ENCODE results near the gene B4GALNT1. TPM values are rescaled to one million over a fixed set of nuclear protein-coding genes. Genes with fewer than 3 reads are reported as not detected.

Gene B4GALNT1
- total and polyA plus RNA-seq, 2 of the 13 experiments (the other 11 are each of a cell fraction or from before 2014, with no cell fraction given), result 4.5 to 5.4 TPM

DNA sequence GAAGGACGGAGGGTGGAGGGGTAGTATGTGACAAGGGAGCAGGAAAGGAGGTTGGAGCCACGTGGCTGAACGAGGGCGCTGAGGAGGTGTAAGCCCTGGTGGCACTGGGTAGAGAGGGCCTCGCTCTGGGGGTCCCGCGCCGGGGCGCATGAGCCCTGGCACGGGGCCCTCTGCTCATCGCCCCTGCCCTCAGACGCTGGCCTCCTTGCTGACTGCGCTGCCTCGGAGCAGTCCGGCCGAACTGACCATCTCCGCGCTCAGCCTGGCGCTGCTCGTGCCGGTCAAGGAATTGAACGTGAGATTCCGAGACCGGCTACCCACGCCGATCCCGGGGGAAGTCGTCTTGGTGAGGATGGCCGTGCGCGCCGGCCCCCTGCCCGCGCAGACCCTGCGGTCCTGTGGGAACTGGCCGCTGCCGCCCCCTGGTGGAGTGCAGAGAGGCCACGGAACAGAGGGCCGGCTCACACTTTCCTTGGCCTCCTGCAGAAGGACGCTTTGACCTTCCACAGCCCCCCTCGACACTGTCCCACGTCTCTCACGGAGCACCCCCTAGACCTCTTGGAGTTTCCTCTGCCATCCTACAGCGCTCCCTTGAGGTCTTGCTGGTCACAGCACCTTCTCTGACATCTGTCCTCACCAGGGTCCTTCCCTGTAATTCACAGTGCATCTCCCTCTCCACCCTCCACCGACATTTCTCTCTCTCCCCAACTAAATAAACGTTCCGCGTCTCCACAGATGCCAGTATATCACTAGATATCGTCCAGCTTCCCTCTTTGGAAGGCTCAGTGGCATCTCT is 11.3 kb downstream of the B4GALNT1 start (continued):
- TF ChIP-seq, protein P1, sequence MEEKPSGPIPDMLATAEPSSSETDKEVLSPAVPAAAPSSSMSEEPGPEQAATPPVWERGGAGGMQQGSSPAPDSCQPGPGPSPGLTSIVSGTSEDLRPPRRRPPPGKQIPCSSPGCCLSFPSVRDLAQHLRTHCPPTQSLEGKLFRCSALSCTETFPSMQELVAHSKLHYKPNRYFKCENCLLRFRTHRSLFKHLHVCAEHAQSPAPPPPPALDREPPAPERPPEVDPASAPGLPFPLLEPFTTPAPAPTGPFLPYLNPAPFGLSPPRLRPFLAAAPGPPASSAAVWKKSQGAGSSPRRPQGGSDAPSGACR (CRISPR knock-in tag; IDR thresholded peaks at IDR 0.05), result no peak
- TF ChIP-seq NR1H2 (CRISPR knock-in tag; IDR thresholded peaks at IDR 0.05; ENCODE audit: borderline replicate concordance, low read depth), result no peak
- 0 out of 2 replicates have a peak, but pooled peaks have one; percentile 45 for TF ChIP-seq ZNF556 (CRISPR knock-in tag; IDR thresholded peaks at IDR 0.05; ENCODE audit: borderline replicate concordance)
- TF ChIP-seq ZNF749 (CRISPR knock-in tag; IDR thresholded peaks at IDR 0.05; ENCODE audit: borderline replicate concordance), result peak; percentile 51; the same call in 1 of the 2 replicates
- TF ChIP-seq ZNF614 (CRISPR knock-in tag; IDR thresholded peaks at IDR 0.05; ENCODE audit: borderline replicate concordance), result peak; percentile 49; the same call in 1 of the 2 replicates
- TF ChIP-seq, protein P2, sequence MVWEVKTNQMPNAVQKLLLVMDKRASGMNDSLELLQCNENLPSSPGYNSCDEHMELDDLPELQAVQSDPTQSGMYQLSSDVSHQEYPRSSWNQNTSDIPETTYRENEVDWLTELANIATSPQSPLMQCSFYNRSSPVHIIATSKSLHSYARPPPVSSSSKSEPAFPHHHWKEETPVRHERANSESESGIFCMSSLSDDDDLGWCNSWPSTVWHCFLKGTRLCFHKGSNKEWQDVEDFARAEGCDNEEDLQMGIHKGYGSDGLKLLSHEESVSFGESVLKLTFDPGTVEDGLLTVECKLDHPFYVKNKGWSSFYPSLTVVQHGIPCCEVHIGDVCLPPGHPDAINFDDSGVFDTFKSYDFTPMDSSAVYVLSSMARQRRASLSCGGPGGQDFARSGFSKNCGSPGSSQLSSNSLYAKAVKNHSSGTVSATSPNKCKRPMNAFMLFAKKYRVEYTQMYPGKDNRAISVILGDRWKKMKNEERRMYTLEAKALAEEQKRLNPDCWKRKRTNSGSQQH (CRISPR knock-in tag; IDR thresholded peaks at IDR 0.05; ENCODE audit: low read depth), result no peak
- TF ChIP-seq ZNF891 (CRISPR knock-in tag; IDR thresholded peaks at IDR 0.05), result peak; percentile 33; the same call in 1 of the 2 replicates
- TF ChIP-seq ISL2 (CRISPR knock-in tag; IDR thresholded peaks at IDR 0.05), result 0 out of 2 replicates have a peak, but pooled peaks have one; percentile 26
- TF ChIP-seq, protein P3, sequence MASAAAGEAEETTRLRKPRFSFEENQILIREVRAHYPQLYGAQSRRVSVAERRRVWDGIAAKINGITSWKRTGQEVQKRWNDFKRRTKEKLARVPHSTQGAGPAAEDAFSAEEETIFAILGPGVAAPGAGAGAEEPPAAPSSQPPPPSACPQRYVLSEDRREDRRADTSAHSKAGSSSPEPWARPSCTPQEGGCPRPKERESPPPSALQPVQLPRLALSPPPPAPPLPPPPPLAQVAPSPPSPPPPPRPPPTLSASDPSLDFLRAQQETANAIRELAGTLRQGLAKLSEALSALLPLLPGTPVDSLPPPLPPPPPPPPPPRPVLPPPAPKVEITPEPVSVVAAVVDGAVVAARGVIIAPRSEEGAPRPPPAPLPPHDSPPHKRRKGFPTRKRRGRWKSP (CRISPR knock-in tag; IDR thresholded peaks at IDR 0.05), result peak; percentile 66; the same call in 1 of the 2 replicates
- TF ChIP-seq FOXC1 (CRISPR knock-in tag; IDR thresholded peaks at IDR 0.05; ENCODE audit: borderline replicate concordance), result 0 out of 2 replicates have a peak, but pooled peaks have one; percentile 60
- TF ChIP-seq TARDBP (CRISPR knock-in tag; IDR thresholded peaks at IDR 0.05), result no peak; the same call in 1 of the 2 replicates
- no peak for TF ChIP-seq ZFP36 (IDR thresholded peaks at IDR 0.05; ENCODE audit: borderline replicate concordance, low read depth, low read length, partially characterized antibody)
- peak; percentile 75; the same call in 1 of the 2 replicates for TF ChIP-seq ZIK1 (CRISPR knock-in tag; IDR thresholded peaks at IDR 0.05; ENCODE audit: borderline replicate concordance, low read depth)
- no peak for TF ChIP-seq JUND (CRISPR knock-in tag; IDR thresholded peaks at IDR 0.05)
- TF ChIP-seq, protein P4, sequence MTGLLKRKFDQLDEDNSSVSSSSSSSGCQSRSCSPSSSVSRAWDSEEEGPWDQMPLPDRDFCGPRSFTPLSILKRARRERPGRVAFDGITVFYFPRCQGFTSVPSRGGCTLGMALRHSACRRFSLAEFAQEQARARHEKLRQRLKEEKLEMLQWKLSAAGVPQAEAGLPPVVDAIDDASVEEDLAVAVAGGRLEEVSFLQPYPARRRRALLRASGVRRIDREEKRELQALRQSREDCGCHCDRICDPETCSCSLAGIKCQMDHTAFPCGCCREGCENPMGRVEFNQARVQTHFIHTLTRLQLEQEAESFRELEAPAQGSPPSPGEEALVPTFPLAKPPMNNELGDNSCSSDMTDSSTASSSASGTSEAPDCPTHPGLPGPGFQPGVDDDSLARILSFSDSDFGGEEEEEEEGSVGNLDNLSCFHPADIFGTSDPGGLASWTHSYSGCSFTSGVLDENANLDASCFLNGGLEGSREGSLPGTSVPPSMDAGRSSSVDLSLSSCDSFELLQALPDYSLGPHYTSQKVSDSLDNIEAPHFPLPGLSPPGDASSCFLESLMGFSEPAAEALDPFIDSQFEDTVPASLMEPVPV (CRISPR knock-in tag; IDR thresholded peaks at IDR 0.05), result no peak; the same call in 1 of the 2 replicates
- TF ChIP-seq MED1 (CRISPR knock-in tag; IDR thresholded peaks at IDR 0.05), result peak; percentile 30; the same call in 1 of the 2 replicates
- 0 out of 2 replicates have a peak, but pooled peaks have one; percentile 30 for TF ChIP-seq ZMYM4 (CRISPR knock-in tag; IDR thresholded peaks at IDR 0.05)
- TF ChIP-seq ZNF816 (CRISPR knock-in tag; IDR thresholded peaks at IDR 0.05; ENCODE audit: borderline replicate concordance), result no peak
- TF ChIP-seq, protein P5, sequence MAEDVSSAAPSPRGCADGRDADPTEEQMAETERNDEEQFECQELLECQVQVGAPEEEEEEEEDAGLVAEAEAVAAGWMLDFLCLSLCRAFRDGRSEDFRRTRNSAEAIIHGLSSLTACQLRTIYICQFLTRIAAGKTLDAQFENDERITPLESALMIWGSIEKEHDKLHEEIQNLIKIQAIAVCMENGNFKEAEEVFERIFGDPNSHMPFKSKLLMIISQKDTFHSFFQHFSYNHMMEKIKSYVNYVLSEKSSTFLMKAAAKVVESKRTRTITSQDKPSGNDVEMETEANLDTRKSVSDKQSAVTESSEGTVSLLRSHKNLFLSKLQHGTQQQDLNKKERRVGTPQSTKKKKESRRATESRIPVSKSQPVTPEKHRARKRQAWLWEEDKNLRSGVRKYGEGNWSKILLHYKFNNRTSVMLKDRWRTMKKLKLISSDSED (CRISPR knock-in tag; IDR thresholded peaks at IDR 0.05), result no peak
- peak; percentile 78; the same call in 1 of the 2 replicates for TF ChIP-seq ZNF274 (CRISPR knock-in tag; IDR thresholded peaks at IDR 0.05)
- TF ChIP-seq ZNF83 (CRISPR knock-in tag; IDR thresholded peaks at IDR 0.05; ENCODE audit: borderline replicate concordance), result peak; percentile 48; the same call in 1 of the 2 replicates
- 0 out of 2 replicates have a peak, but pooled peaks have one; percentile 29 for TF ChIP-seq GATAD1 (CRISPR knock-in tag; IDR thresholded peaks at IDR 0.05)
